NCI-H1105 treated with DMSO at 0.1 percent for 48 hours (cell line): ENCODE data around the gene PAN2.

ENCODE experiments used
- DNase-seq: peaks from one replicate; lab custom pipeline; 2025; lab: John Stamatoyannopoulos, UW

PAN2 gene, protein sequence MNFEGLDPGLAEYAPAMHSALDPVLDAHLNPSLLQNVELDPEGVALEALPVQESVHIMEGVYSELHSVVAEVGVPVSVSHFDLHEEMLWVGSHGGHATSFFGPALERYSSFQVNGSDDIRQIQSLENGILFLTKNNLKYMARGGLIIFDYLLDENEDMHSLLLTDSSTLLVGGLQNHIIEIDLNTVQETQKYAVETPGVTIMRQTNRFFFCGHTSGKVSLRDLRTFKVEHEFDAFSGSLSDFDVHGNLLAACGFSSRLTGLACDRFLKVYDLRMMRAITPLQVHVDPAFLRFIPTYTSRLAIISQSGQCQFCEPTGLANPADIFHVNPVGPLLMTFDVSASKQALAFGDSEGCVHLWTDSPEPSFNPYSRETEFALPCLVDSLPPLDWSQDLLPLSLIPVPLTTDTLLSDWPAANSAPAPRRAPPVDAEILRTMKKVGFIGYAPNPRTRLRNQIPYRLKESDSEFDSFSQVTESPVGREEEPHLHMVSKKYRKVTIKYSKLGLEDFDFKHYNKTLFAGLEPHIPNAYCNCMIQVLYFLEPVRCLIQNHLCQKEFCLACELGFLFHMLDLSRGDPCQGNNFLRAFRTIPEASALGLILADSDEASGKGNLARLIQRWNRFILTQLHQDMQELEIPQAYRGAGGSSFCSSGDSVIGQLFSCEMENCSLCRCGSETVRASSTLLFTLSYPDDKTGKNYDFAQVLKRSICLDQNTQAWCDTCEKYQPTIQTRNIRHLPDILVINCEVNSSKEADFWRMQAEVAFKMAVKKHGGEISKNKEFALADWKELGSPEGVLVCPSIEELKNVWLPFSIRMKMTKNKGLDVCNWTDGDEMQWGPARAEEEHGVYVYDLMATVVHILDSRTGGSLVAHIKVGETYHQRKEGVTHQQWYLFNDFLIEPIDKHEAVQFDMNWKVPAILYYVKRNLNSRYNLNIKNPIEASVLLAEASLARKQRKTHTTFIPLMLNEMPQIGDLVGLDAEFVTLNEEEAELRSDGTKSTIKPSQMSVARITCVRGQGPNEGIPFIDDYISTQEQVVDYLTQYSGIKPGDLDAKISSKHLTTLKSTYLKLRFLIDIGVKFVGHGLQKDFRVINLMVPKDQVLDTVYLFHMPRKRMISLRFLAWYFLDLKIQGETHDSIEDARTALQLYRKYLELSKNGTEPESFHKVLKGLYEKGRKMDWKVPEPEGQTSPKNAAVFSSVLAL

DNA sequence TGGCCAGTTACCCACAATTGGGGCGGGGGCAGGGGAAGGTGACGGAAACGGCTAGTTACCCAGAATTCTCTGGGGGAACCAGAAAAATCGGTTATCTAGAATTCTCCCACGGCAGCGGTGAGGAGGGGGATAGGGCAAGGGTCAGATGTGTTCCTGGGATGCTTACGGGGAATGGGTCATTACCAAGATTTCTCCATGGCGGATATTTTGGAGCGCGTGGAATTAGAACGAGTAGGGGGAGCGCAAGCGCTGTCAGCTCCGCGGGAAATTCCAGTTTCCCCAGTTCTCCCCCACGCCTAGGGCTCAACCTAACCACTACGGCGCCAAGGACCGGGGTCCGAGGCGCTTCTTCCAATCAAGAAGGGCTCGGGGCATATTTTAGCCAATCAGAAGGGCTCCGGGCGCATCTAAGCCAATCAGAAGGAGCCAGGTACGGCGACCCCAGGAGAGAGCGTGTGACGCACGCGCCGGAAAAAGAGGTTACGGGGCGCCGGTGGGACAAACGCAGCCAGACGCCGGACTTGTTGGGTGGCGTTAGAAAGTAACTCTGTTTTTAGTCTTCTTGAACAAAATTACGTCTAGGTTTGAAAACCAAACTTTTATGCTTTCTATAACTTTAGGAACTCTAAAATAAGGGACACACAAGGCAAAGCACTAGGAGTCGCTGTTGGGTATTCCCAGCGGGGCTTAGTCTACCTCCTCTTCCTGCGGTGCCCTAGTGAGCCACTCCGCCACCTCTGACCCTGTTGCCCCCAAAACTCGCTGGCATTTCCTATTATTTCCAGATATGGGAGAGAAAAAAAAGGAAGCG, at the start of gene PAN2:
PAN2 (minus strand) TSS at position 322 of the 811 bp plus-strand sequence. CDS start 906 bp downstream, outside the sequence.
- peak; percentile 89 for DNase-seq

GRCh38 chr12:56382611-56383010, 48.8 kb upstream of the PAN2 start:
- DNase-seq, result no peak

GRCh38 chr12:56377989-56378316, 44.2 kb upstream of the PAN2 start:
- no peak for DNase-seq

DNA sequence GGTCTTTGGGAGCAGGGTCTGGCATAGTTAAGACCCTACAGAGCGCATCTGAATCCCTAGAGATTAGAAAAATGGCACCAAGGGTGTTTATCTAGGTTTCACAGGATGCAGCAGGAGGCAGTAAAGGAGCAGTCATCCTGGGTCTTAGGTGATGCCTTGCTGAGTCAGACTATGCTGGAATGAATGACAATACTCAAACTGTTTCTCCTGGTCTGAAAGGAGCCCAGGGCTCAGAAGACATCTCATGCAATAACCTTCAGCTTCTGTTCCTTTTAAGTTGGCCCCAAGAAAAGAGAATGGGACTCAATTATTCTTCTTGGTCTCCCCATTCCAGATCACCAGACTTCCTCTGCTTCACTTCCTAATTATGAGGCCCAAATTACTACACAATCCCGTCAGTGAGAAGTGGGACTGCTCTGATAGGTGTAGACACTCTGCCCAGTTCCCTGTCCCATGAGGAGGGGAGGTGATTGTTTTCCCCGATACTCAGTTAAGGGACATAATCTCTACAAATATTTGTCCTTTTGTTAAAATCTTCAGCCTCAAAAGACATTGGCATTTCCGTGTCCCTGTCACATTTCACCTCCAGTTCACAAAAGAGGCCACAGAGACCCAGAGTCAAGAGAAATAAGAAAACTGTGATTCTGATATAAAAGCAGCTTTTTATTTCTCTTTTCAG, 43.6 kb upstream of the PAN2 start:
- no peak for DNase-seq

DNA sequence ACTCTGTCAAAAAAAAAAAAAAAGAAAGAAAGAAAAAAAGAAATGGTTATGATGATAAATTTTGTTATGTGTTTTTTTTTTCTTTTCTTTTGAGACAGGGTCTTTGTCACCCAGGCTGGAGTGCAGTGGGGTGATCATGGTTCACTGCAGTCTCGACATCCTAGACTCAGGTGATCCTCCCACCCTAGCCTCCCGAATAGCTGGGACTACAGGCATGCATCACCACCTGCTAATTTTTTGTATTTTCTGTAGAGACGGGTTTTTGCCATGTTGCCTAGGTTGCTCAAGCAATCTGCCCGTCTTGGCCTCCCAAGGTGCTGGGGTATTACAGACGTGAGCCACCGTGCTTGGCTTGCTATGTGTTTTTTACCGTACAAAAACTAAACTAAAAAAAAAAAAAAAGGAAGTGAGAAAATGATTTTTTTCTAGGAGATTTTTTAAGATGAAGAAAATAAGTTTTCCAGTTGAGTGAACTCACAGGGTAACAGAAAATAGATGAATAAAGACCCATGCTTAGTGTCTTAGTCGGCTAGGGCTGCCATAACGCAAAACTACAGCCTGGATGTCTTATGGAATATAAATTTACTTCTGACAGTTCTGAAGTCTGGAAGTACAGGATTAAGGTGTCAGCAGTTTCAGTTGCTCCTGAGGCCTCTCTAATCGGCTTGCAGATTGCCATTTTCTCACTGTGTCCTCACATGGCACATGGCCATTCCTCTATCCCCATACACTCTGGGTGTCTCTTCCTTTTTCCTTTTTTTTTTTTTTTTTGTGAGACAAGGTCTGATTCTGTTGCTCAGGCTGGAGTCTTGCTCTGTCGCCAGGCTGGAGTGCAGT, 42.0 kb upstream of the PAN2 start:
- DNase-seq, result no peak

DNA sequence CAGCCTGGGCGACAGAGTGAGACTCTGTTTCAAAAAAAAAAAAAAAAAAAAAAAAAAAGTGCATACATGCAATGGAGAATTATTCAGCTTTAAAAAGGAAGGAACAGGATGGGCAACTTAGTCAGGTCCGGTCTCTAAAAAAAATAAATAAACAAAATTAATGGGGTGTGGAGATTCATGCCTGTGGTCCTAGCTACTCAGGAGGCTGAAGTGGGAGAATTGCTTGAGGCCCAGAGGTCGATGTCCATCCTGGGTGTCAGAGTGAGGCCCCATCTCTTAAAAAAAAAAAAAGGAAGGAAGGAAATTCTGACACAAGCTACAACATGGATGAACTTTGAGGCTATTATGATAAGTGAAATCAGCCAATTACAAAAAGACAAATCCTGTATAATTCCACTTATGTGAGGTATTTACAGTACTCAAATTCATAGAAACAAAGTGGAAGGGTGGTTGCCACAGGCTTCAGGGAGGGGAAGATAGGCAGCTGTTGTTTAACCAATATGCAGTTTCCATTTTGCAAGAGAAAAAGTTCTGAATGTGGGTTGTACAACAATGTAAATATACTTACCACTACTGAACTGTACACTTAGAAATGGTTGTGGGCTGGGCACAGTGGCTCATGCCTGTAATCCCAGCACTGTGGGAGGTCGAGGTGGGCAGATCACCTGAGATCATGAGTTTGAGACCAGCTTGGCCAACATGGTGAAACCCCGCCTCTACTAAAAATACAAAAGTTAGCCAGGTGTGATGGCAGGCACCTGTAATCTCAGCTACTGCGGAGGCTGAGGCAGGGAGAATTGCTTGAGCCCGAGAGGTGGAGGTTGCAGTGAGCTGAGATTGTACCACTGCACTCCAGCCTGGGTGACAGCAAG, 41.2 kb upstream of the PAN2 start:
- no peak for DNase-seq

DNA sequence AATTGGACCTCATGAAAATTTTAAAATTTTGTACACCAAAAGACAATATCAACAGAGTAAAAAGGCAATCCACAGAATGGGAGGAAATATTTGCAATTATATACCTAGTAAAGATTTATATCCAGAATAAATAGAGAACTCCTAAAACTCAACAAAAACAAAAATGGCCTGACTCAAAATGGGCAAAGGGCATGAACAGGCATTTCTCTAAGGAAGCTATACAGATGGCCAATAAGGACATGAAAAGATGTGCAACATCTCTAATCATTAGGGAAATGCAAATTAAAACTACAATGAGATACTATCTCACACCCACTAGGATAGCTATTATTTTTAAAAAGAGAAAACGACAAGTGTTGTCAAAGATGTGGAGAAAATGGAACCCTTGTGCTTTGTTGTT, 39.7 kb upstream of the PAN2 start:
- no peak for DNase-seq

GRCh38 chr12:56366948-56367347, 33.1 kb upstream of the PAN2 start:
- DNase-seq, result no peak

DNA sequence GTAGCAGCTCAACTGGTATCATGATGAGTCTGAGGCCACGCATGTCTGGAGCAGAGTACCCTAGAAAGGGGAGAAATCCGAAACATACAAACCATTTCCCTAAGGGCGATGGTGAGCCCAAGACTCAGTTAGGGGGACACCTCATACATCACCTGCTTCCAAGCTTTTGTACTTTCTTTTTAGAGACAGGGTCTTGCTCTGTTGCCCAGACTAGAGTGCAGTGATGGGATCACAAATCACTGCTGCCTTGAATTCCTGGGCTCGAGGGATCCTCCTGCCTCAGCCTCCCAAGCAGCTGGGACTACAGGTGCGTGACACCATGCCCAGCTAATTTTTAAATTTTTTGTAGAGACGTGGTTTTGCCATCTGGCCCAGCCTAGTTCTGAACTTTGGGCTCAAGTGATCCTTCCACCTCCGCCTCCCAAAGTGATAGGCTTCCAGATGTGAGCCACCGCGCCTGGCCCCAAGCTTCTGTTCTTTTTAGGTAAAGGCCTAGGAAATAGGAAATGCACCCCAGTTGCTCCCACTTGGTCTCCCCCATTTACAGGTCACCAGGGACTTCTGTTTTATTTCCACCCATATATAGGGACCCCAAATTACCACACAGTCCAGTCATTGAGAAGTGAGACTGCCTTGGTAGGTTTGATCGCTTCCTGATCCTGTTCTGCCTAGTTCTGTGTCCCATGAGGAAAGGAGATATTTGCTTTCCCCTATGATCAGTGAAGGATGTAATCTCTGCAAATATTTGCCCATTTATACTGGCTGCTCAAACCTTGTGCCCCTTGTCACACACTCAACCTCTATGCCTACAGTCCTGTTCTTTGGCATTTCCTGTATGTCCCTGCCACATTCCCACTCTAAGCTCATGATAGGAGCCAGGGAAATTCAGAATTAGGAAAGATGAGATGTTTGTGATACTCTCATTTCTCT, 28.6 kb upstream of the PAN2 start, which contains the start of gene APOF:
APOF (minus strand) TSS at position 728 of the 930 bp plus-strand sequence; CDS start at position 616, 112 bp downstream.
- no peak for DNase-seq

DNA sequence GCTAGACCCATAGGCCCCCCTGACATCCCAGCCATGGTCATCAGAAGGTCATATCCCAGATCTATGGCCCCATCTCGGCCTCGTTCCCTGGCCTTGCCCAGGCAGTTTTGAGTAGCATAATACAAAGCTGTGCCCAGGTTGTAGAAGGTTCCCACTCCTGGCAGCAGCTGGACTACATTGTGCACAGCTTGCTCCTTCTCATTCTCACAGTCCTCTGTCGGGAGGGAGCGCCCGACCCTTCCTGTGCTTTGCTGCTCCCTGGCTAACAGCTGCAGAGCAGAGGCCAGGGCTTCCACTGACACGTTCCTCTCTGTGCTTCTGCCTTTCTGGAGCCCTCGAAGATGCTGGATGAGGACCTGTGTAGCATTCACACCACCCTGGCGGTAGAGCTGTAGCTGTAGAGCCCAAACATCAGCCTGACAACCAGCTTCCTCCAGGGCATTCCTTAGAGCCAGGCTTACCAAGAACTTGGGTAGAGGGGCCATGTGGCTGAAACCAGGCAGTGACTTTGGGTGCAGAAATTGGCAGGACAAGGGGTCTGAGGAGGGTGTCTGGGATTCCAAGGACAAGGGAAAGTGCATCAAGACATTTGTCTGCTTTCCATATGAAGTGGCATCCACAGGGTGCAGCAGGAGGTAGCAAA, 27.8 kb upstream of the PAN2 start:
- DNase-seq, result no peak

DNA sequence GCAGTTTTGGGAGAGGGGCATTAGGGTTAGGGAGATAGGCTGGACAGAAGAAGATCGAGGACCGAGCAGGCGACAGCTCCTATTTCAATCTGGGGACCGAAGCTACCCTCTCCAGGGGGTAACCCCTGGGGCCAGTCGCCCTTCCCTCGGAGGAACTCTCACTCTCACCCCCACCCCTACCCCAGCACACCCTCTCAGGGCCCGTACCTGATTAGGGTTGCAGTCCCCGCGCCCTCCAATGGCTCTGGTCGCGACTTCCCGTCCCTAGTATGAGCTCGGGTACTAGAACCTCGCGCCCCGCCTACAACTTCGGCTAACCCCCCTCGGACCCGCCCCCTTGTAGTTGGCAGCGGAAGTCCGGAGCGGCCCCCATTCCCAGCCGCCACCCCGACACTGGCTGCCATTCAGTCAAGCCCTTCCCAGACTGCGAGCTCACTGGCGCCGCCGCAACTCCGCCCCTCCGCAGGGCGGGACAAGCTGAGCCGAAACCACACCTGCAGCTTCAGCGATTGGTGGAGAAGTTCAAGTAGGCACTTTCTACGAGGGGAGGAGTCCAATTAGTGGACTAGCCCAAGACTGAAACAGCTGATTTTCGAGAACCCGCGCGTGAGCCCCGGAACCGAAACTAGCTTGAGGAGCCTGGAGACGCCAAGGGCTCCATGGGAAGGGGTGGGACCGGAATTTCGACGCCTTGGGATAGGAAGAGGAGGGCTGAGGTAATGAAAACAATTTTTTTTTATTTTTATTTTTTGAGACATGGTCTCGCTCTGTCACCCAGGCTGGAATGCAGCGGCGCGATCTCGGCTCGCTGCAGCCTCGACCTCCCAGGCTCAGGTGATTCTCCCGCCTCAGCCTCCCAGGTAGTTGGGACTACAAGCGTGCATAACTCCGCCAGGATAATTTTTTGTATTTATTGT, 26.3 kb upstream of the PAN2 start, which contains the start of gene STAT2:
STAT2 (minus strand) TSS at position 257 of the 917 bp plus-strand sequence. CDS start 3,536 bp downstream, outside the sequence.
- DNase-seq, result peak; percentile 95

- no peak for DNase-seq
These were observed 25.2 kb upstream of the PAN2 start for GRCh38 chr12:56358836-56359532.

DNA sequence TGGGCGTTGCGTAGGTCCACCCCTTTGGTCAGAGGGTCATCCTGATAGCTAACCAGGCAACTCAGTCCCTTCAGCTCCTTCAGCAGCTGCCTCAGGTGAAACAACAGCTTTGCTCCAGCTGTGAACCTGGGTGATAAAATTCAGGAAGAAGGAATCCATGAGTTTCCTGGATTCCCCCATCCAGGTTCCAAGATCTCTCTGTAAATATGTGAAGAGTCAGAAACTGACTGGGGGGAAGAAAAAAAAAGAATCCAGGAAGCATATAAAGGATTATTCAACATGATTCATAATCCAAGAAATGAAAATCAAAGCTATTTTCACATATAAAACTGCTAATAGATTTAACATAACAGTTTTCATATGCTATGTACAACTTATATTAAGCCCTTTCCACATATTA, 17.5 kb upstream of the PAN2 start:
- no peak for DNase-seq

- DNase-seq, result no peak
These were observed 16.9 kb upstream of the PAN2 start for GRCh38 chr12:56350662-56351061.

DNA sequence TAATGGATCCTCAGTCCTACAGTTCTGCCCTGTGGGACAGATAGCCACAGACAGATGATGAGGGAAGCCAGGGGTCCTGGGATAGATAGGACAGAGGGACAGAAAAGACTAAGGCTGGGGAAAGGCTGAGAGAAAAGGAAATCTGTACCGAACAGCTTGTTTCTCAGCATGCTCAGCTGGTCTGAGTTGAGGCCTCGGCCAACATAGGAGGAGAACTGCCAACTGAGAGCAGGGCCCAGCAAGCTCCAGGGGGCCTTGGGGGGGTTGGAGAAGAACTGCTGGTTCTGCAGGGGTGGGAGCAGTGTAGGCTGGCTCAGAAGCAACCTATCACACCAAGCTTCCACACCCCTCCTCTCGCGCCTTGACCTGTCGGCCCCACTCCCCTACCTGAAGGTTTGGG, 15.0 kb upstream of the PAN2 start:
- no peak for DNase-seq
